Hepatocyte (in vitro differentiated cells): Measurements from ENCODE around the gene OR52I1.

Experiments used
- EZH2 ChIP-seq: fragments of 200-600 bp; sonication (generic); IDR thresholded peaks from 2 replicates; pipeline ENCODE4 v1.6.1; 2016; ENCODE audit warnings: antibody characterized with exemption, mild to moderate bottlenecking, borderline replicate concordance
- EZH2phosphoT487 ChIP-seq: fragments of 200-600 bp; sonication (generic); IDR thresholded peaks from one replicate; pipeline ENCODE4 v1.6.1; 2018; ENCODE audit warnings: antibody characterized with exemption, mild to moderate bottlenecking, low read depth, moderate library complexity; ENCODE audit not compliant: unreplicated experiment, severe bottlenecking
- TF ChIP-seq, protein P1 (sequence below): fragments of 200-600 bp; sonication (generic); IDR thresholded peaks from 2 replicates; pipeline ENCODE4 v1.5.1; 2016; ENCODE audit warnings: antibody characterized with exemption, mild to moderate bottlenecking; ENCODE audit not compliant: poor library complexity

DNA sequence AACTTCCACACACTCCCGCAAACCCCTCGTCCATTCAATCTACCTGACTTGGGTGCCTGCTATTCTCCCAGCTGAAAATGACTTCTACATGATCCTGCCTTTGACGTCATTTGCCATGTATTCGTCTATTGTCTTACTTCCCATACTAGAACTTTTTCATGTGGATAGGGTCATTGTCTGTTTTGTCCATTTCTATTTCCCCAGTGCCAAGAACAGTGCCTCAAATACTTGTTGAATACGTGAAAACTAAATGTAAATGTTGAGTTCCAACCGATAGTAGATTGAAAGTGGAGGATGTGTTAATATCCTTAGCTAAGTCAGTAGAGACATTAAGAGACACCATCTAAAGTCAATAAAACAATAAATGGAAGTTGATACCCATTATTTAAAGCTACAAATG, 13.3 kb downstream of the OR52I1 start:
- TF ChIP-seq EZH2 (no peak), EZH2phosphoT487 (no peak)
- TF ChIP-seq, protein P1, sequence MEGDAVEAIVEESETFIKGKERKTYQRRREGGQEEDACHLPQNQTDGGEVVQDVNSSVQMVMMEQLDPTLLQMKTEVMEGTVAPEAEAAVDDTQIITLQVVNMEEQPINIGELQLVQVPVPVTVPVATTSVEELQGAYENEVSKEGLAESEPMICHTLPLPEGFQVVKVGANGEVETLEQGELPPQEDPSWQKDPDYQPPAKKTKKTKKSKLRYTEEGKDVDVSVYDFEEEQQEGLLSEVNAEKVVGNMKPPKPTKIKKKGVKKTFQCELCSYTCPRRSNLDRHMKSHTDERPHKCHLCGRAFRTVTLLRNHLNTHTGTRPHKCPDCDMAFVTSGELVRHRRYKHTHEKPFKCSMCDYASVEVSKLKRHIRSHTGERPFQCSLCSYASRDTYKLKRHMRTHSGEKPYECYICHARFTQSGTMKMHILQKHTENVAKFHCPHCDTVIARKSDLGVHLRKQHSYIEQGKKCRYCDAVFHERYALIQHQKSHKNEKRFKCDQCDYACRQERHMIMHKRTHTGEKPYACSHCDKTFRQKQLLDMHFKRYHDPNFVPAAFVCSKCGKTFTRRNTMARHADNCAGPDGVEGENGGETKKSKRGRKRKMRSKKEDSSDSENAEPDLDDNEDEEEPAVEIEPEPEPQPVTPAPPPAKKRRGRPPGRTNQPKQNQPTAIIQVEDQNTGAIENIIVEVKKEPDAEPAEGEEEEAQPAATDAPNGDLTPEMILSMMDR: no peak
